ENCODE data around the gene LRP2.

GRCh38 chr2:169205176-169205575 lies 157.2 kb downstream of the LRP2 start:
- TF ChIP-seq CTCF (IDR thresholded peaks at IDR 0.05), result no peak
- no peak for TF ChIP-seq POLR2A (IDR thresholded peaks at IDR 0.05)

Data from thyroid gland (tissue), 4 donors.